Common myeloid progenitor, CD34-positive (primary cell): Measurements from ENCODE around the gene ATOSB.

Source experiments
- CTCF ChIA-PET: fragments of 350-600 bp; sonication (Branson Sonifier 250); formaldehyde crosslinking; loops from one replicate; lab custom pipeline; 2021; ENCODE audit warnings: antibody characterized with exemption; lab: Charles Lee
- POLR2A ChIA-PET: fragments of 350-600 bp; sonication (Branson Sonifier 250); formaldehyde crosslinking; loops from one replicate; lab custom pipeline; 2021; ENCODE audit warnings: antibody characterized with exemption; lab: Charles Lee
- DNase-seq, 3 donors: peaks; one replicate each; pipeline versions ENCODE4 v3.0.0 to v3.0.0-alpha.2; 2013
- H3K27ac ChIP-seq, 2 experiments: 1 replicate in 1 of 2; 2 replicates in 1 of 2; pipeline ENCODE4 v1.7.0; 2013; ENCODE audit warnings: inconsistent platforms in 2 of 2, low read length in 2 of 2, mild to moderate bottlenecking in 2 of 2, low read depth in 1 of 2, moderate library complexity in 1 of 2; ENCODE audit not compliant: severe bottlenecking in 2 of 2, insufficient read depth in 1 of 2, poor library complexity in 1 of 2
- H3K27me3 ChIP-seq, 5 experiments: replicated peaks in 2 of 5; 1 replicate in 3 of 5; 2 replicates in 2 of 5; pipeline versions ENCODE4 v1.6.1 to v1.7.0; 2013; ENCODE audit warnings: low read length in 4 of 5, mild to moderate bottlenecking in 2 of 5, moderate library complexity in 2 of 5, inconsistent platforms in 1 of 5; ENCODE audit not compliant: insufficient read depth in 5 of 5, control insufficient read depth in 4 of 5
- H3K36me3 ChIP-seq, 4 experiments: 1 replicate in 2 of 4; 2 replicates in 2 of 4; pipeline versions ENCODE4 v1.6.1 to v1.7.0; 2013; ENCODE audit warnings: low read length in 3 of 4, control low read depth in 1 of 4, mild to moderate bottlenecking in 1 of 4; ENCODE audit not compliant: control insufficient read depth in 4 of 4, insufficient read depth in 4 of 4
- H3K4me1 ChIP-seq, 4 experiments: 1 replicate in 3 of 4; 2 replicates in 1 of 4; pipeline versions ENCODE4 v1.6.1 to v1.7.1; 2013; ENCODE audit warnings: low read length in 3 of 4, mild to moderate bottlenecking in 3 of 4, control low read depth in 1 of 4, inconsistent platforms in 1 of 4, moderate library complexity in 1 of 4; ENCODE audit not compliant: control insufficient read depth in 4 of 4, insufficient read depth in 4 of 4; ENCODE audit errors: control extremely low read depth in 1 of 4
- H3K4me3 ChIP-seq, 7 experiments: 1 replicate in 4 of 7; 2 replicates in 3 of 7; pipeline versions ENCODE4 v1.5.1 to v1.7.0; 2013; ENCODE audit warnings: mild to moderate bottlenecking in 7 of 7, low read length in 6 of 7, moderate library complexity in 6 of 7, inconsistent platforms in 2 of 7, low read depth in 2 of 7, control low read depth in 1 of 7; ENCODE audit not compliant: insufficient read depth in 4 of 7, control insufficient read depth in 1 of 7; ENCODE audit errors: extremely low read depth in 1 of 7
- H3K9me3 ChIP-seq, 5 experiments: 1 replicate in 4 of 5; 2 replicates in 1 of 5; pipeline versions ENCODE4 v1.6.1 to v1.7.1; 2013; ENCODE audit warnings: low read length in 4 of 5, mild to moderate bottlenecking in 2 of 5, inconsistent platforms in 1 of 5, low read depth in 1 of 5, moderate library complexity in 1 of 5; ENCODE audit not compliant: control insufficient read depth in 4 of 5, insufficient read depth in 2 of 5; ENCODE audit errors: control extremely low read depth in 1 of 5
- WGBS: methylation state at CpG from one replicate; pipeline ENCODE4 v1.1.5; 2013; ENCODE audit not compliant: insufficient coverage; 5-methylcytosine and 5-hydroxymethylcytosine counted together

The ATOSB gene

GRCh38 chr9:35070823-35071813 is 44.5 kb downstream of the ATOSB start:
- Histone ChIP-seq H3K27ac (peak overlapping the region; percentile 98 to 99), H3K4me1 (peaks cover 20 to 38% (median 25%) of the 10 kb centered on the region in 4 experiments), H3K36me3 (peaks cover 19 to 70% (median 40%) of the 10 kb centered on the region in 4 experiments), H3K27me3 (no peaks in the 10 kb centered on the region), H3K9me3 (no peaks in the 10 kb centered on the region), H3K4me3 (peak overlapping the region; percentile 83 to 98 (median 92))
- CTCF ChIA-PET = interaction anchor here (0.8 to 4.1 kb wide), 12 partner anchors 8 to 614 kb away, joined by 3 to 27 read pairs (median 6); partner anchors contain the start of genes FANCG and PIGO
- DNase-seq = no peak
- POLR2A ChIA-PET = interaction anchor here (0.9 to 2.5 kb wide), 10 partner anchors 9 to 657 kb away, joined by 3 to 10 read pairs (median 6); partner anchors contain the start of genes FANCG and STOML2
- under 1% methylated on average over 14 of the region's 20 CpGs for WGBS

- peak overlapping the region in 1 of 7 experiments; percentile 26 for H3K4me3 ChIP-seq
- no peak overlapping the region for H3K27ac ChIP-seq
- 95% methylated on average over 3 of the region's 4 CpGs for WGBS
These were observed 46.6 kb downstream of the ATOSB start for GRCh38 chr9:35069020-35069419.

GRCh38 chr9:35067056-35067455 is 48.6 kb downstream of the ATOSB start:
- ChIA-PET POLR2A (no interaction called here), CTCF (interaction anchor here (0.9 to 3.0 kb wide), 5 partner anchors 10 to 35 kb away, joined by 3 to 21 read pairs (median 3); partner anchors contain the start of gene FANCG)
- WGBS = no CpG with 5 or more reads among the region's 1 CpG
- Histone ChIP-seq H3K4me1 (peaks cover 14 to 31% (median 20%) of the 10 kb centered on the region in 4 experiments), H3K27me3 (no peaks in the 10 kb centered on the region), H3K9me3 (no peaks in the 10 kb centered on the region), H3K4me3 (no peak overlapping the region), H3K36me3 (peaks cover 36 to 74% (median 56%) of the 10 kb centered on the region in 4 experiments), H3K27ac (no peak overlapping the region)
- DNase-seq = no peak

More at GRCh38 chr9:35069020-35069419, 46.6 kb downstream of the ATOSB start:
- H3K4me1 ChIP-seq = peaks cover 20 to 38% (median 25%) of the 10 kb centered on the region in 4 experiments
- DNase-seq = no peak
- H3K36me3 ChIP-seq = peaks cover 26 to 66% (median 40%) of the 10 kb centered on the region in 4 experiments
- H3K9me3 ChIP-seq = no peaks in the 10 kb centered on the region
- ChIA-PET POLR2A (interaction anchor here (0.6 to 1.1 kb wide), 2 partner anchors 12 to 14 kb away, joined by 3 read pairs; no protein-coding TSS in a partner anchor), CTCF (interaction anchor here (0.9 to 4.1 kb wide), 8 partner anchors 10 to 48 kb away, joined by 3 to 21 read pairs (median 4); partner anchors contain the start of gene FANCG)
- H3K27me3 ChIP-seq = no peaks in the 10 kb centered on the region

- ChIA-PET POLR2A (no interaction called here), CTCF (interaction anchor here (2.5 to 3.9 kb wide), 3 partner anchors 9 to 161 kb away, joined by 8 to 22 read pairs (median 20); partner anchors contain the start of gene VCP)
- WGBS = 98% methylated on average over 11 of the region's 11 CpGs
- Histone ChIP-seq H3K4me1 (no peaks in the 10 kb centered on the region), H3K36me3 (peaks cover 70 to 98% (median 89%) of the 10 kb centered on the region in 4 experiments), H3K4me3 (no peak overlapping the region), H3K27ac (no peak overlapping the region), H3K9me3 (no peaks in the 10 kb centered on the region), H3K27me3 (no peaks in the 10 kb centered on the region)
- no peak for DNase-seq
These were observed 55.0 kb downstream of the ATOSB start for GRCh38 chr9:35060548-35061207.

GRCh38 chr9:35059438-35059837 is 56.2 kb downstream of the ATOSB start:
- Histone ChIP-seq H3K4me3 (no peak overlapping the region), H3K27me3 (no peaks in the 10 kb centered on the region), H3K36me3 (peaks cover 61 to 97% (median 87%) of the 10 kb centered on the region in 4 experiments), H3K4me1 (no peaks in the 10 kb centered on the region), H3K27ac (no peak overlapping the region), H3K9me3 (no peaks in the 10 kb centered on the region)
- DNase-seq = no peak
- ChIA-PET CTCF (interaction anchor here (1.5 to 3.9 kb wide), 5 partner anchors 7 to 160 kb away, joined by 4 to 22 read pairs (median 8); partner anchors contain the start of gene VCP), POLR2A (interaction anchor here (2.2 kb wide), 1 partner anchor 12 kb away, joined by 10 read pairs; the partner anchor contains the start of gene VCP)
- WGBS = 99% methylated on average over 9 of the region's 10 CpGs

- no peak for DNase-seq
- H3K4me1 ChIP-seq = no peaks in the 10 kb centered on the region
- 99% methylated on average over 8 of the region's 8 CpGs for WGBS
- ChIA-PET CTCF (interaction anchor here (0.9 to 2.0 kb wide), 4 partner anchors 9 to 157 kb away, joined by 3 to 4 read pairs (median 4); no protein-coding TSS in a partner anchor), POLR2A (interaction anchor here (1.2 kb wide), 1 partner anchor 11 kb away, joined by 3 read pairs; no protein-coding TSS in a partner anchor)
- H3K9me3 ChIP-seq = no peaks in the 10 kb centered on the region
- no peak overlapping the region for H3K27ac ChIP-seq
- H3K36me3 ChIP-seq = peaks cover 52 to 85% (median 69%) of the 10 kb centered on the region in 4 experiments
- H3K27me3 ChIP-seq = no peaks in the 10 kb centered on the region
- H3K4me3 ChIP-seq = no peak overlapping the region
These were observed 58.4 kb downstream of the ATOSB start for GRCh38 chr9:35057271-35057620.
